Measurements from ENCODE around the gene SYPL1.

SYPL1 gene

GRCh38 chr7:106064771-106065574, 47.1 kb downstream of the SYPL1 start:
- peak; percentile 63 for DNase-seq

GRCh38 chr7:106064316-106064715, 47.8 kb downstream of the SYPL1 start:
- DNase-seq, result peak; percentile 52

- DNase-seq, result no peak
Observed at GRCh38 chr7:106063692-106064091, 48.4 kb downstream of the SYPL1 start.

- DNase-seq, result no peak
Observed at GRCh38 chr7:106063024-106063423, 49.1 kb downstream of the SYPL1 start.

GRCh38 chr7:106062521-106062931, 49.6 kb downstream of the SYPL1 start:
- DNase-seq, result no peak

- no peak for DNase-seq
Observed at GRCh38 chr7:106062006-106062405, 50.1 kb downstream of the SYPL1 start.

GRCh38 chr7:106061301-106061979, 50.7 kb downstream of the SYPL1 start:
- no peak for DNase-seq

- DNase-seq, result no peak
Observed at GRCh38 chr7:106060394-106060920, 51.7 kb downstream of the SYPL1 start.

GRCh38 chr7:106059556-106059955, 52.6 kb downstream of the SYPL1 start:
- DNase-seq, result no peak

- DNase-seq, result no peak
Observed at GRCh38 chr7:106058928-106059324, 53.2 kb downstream of the SYPL1 start.

- DNase-seq, result peak; percentile 94
Observed at GRCh38 chr7:106057962-106058927, 53.9 kb downstream of the SYPL1 start.

- no peak for DNase-seq
Observed at GRCh38 chr7:106057204-106057961, 54.7 kb downstream of the SYPL1 start.

- no peak for DNase-seq
Observed at GRCh38 chr7:106056513-106057203, 55.5 kb downstream of the SYPL1 start.

- DNase-seq, result no peak
Observed at GRCh38 chr7:106054971-106055532, 57.1 kb downstream of the SYPL1 start.

GRCh38 chr7:106054156-106054910, 57.8 kb downstream of the SYPL1 start:
- DNase-seq, result no peak

- DNase-seq, result no peak
Observed at GRCh38 chr7:106053109-106053508, 59.0 kb downstream of the SYPL1 start.

GRCh38 chr7:106052681-106053080, 59.4 kb downstream of the SYPL1 start:
- DNase-seq, result no peak

- DNase-seq, result no peak
Observed at GRCh38 chr7:106050746-106051117, 61.4 kb downstream of the SYPL1 start.

- DNase-seq, result no peak
Observed at GRCh38 chr7:106050002-106050745, 61.9 kb downstream of the SYPL1 start.

Measured in DMS79 (cell line).